MV-4-11 (cell line): Measurements from ENCODE around the gene SEPTIN12.

Experiments used
- DNase-seq: peaks from one replicate; lab custom pipeline; 2025; lab: John Stamatoyannopoulos, UW

SEPTIN12 gene

GRCh38 chr16:4783951-4784336, 4.2 kb downstream of the SEPTIN12 start:
- DNase-seq, result no peak

- DNase-seq, result no peak
Observed at GRCh38 chr16:4783251-4783950, 4.7 kb downstream of the SEPTIN12 start.

GRCh38 chr16:4780235-4780634, 7.9 kb downstream of the SEPTIN12 start:
- peak; percentile 26 for DNase-seq

GRCh38 chr16:4778050-4778392, 10.1 kb downstream of the SEPTIN12 start:
- no peak for DNase-seq

DNA sequence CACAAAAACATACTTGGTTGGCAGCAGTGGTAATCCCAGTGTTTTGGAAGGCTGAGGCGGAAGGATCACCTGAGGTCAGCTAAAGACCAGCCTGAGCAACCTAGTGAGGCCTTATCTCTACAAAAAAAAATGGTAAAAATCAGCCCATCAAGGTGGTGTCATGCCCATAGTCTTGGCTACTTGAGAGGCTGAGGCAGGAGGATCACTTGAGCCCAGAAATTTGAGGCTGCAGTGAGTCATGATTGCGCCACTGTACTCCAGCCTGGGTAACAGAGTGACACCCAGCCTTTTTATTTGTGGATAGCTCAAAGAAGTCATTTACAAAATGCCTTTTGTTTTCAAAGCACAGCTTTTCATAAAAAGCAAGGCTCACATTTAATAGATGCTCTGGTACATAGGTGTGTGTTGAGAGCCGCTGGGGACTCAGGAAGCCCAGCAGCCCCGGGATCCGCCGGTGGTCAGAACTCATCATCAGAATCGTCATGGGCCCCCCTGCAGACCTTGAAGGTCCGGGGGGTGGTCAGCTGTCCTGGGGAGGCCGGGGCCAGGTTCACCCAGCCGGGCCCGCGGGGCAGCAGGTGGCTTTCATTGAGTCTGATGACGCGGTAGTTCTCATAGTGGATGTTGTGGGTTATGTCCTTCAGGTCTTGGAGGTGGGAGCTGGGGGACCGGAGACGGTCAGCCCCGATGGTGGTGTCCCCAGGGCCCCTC, 10.7 kb downstream of the SEPTIN12 start:
- DNase-seq, result peak; percentile 9

DNA sequence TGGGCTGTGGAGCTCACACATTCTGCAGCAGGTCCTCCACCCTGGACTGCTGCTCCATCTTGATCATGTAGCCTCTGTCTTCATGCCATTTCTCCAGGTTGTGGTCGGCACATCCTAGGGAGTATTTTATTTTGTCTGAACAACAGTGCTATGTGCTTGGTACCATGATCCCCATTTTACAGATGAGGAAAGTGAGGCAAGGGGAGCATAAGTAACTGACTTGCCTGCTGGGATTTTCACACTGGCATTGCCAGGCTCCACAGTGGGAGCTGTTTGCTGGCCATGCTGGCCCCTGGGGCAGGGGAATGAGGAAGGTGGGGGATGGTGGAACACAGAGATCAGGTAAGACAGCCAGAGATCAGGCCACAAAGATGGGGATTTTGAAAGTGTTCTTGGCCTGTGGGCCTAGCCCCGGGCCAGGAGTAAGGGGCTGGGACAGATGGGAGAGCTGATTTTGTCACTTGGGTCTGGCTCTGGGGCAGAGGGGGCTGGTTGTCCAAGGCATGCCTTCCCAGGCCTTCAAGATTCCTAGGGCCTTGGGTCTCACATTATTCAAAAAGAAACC, 11.9 kb downstream of the SEPTIN12 start:
- no peak for DNase-seq

DNA sequence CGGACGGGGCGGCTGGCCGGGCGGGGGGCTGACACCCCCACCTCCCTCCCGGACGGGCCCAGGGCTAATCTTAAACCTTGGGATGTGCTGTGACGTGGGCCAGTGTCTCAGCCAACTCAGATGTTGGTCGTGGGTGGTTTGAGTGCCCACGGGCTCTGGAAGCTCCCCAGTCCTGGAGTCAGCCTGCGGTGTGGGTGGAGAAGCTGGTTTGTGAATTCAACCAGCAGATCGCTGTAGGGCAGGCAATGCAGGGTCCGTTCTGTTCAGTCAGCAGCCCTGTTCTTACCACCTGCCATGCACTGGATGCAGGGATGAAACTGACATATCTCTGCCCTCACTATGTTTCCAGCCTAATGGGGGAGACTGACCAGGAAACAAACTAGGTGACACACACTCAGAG, 13.1 kb downstream of the SEPTIN12 start:
- no peak for DNase-seq

GRCh38 chr16:4772351-4772750, 15.8 kb downstream of the SEPTIN12 start:
- no peak for DNase-seq

DNA sequence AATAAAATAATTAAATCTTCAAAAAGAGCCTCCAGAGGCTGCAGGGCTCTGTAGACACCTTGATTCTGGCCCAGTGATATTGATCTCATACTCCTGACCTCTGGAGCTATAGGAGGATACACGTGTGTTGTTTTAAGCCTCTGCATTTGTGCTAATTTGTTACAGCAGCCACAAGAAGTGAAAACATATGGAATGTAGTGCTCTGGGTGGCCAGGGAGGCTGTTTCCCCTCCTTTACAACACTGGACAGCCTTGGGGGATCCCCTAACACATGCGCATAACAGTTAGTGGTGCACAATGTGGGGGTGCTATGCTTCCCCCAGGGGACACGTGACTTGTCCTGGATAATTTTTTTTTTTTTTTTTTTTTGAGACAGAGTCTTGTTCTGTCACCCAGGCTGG, 16.5 kb downstream of the SEPTIN12 start:
- DNase-seq, result no peak

DNA sequence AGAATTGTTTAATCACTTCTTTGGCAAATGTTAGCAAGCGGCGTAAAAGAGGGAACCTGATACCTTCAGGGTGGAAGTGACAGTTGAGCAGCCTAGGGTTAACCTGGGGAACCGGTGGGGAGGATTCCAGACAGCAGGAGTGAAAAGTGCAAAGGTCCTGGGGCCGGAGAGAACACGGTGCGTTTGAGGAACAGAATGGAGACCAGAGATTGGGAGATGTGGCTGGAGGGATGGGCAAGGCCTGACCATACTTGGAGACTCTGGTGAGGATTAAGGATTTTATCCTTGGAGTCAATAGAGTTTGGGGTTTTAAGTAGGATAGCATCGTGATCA, 18.9 kb downstream of the SEPTIN12 start:
- no peak for DNase-seq

DNA sequence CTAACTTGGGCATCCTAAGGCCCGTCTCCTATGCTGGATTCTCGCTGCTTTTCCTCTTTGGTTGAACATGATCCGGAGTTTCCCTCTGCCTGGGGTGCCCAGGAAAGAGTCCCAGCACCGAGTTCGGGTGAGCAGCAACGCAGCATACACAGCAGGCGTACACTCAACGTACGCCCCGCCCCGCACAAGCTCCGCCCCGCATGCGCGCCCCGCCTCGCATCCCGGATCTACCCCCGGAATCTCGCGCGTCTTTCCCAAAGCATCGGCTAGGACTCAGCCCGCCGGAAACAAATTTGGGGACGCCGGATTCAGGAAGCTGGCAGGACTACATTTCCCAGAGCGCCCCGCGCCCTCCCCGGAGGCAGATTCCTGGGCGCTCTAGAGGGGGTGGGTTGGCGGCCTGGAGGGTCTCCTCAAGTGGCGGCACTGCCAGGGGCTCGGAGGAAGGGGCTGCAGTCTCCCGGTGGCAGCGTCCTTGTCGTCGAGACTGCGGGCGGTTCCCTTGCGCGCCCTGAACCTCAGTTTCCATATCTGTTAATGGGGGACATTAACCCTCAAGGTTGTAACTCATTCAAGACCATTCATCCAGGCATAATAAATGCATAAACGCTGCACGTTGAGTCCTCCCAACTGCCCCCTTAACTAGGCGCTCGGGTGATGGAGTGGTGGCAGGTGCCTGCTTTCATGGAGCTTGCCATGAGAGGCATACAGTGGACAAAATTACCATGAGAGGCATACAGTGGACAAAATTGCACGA, 19.4 kb downstream of the SEPTIN12 start:
- peak; percentile 95 for DNase-seq

GRCh38 chr16:4767872-4768548, 20.1 kb downstream of the SEPTIN12 start:
- DNase-seq, result peak; percentile 53

DNA sequence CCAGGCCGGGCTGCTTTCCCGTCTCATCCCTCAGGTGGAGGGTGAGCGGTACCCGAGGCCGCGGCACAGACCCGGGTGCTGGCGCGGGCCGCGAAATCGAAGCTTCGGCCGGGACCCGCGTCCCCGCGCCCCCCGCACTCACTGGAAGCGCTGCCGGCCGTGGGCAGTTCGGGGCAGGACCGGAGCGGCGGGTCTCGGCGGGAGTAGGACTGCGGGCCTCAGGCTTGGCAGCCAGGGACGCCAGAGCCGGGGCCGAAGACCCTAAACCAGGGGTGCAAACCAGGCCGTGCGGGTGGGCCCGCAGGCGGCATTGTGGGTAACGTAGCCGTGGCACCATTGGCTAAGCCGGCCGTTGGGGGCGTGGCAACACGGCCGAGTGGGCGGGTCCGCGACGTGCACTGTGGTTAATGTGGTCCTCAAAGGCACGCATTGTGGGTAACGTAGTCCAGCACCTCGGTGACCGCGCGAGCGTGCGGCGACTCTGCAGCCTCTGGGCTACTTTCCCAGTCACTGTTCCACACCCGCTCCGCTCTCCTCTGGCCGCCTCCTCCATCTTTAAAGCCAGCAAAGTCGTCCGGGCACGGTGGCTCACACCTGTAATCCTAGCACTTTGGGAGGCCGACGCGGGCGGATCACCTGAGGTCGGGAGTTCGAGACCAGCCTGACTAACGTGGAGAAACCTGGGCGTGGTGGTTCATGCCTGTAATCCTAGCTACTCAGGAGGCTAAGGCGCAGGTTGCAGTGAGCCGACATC, 21.1 kb downstream of the SEPTIN12 start, which contains the start of gene ZNF500:
TSS of gene ZNF500 (minus strand) at position 288 of the 754 bp plus-strand sequence. CDS start 1,184 bp downstream, outside the sequence.
- DNase-seq, result peak; percentile 94

DNA sequence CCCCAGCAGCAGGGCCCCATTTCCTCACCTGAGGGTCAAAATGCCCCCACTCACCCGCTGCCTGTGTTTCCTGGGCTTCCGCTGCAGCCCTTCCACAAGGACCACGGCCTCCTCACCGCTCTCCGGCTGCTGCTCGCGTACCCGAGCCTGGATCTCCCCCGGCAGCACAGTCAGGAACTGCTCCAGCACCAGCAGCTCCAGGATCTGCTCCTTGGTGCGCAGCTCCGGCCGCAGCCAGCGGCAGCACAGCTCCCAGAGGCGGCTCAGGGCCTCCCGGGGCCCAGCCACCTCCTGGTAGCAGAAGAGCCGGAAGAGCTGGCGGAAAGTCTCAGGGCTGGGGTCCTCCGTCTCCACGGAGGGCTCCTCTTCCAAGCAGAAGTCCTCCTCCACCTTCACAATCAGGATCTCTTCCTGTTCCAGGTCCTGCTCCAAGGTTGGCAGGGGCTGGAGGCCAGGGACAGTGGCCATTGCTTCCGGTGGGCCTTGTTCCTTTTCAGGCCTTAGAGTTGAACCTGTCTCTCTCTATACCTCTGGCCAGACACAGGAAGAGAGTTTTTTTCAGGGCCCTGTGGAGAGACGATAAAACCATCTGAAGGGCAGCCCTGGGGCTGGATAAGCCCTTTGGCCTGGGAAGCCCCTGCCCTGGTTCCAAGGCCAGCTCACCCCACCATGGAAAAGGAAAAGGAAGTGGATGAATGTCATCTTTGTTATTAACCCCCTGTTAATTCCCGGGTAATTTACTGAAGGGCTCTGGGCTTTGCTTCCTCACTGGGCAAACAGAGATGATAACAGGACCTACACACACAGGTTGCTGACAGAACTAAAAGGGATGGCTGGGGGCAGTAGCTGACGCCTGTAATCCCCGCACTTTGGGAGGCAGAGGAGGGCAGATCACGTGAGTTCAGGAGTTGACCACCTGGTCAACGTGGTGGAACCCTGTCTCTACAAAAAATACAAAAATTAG, 22.4 kb downstream of the SEPTIN12 start:
- DNase-seq, result no peak

DNA sequence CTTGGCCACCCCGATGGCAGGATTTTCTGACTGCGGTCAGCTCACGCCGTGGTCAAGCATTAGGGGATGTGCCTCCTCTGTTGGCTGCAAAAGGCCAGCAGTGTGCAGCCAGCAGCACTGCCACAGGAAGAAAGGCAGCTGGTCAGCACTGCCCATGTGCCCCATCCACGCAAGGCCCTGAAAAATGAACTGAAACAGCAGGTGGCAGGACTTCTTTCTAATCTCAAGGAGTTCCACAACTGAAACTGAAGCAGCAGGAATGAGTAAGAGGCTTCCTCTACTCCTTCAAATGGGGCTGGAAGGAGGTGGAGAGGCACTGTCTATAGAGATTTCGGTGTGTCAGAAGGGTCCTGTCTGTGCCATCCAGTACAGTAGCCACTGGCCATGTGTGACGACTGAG, 24.4 kb downstream of the SEPTIN12 start:
- peak; percentile 41 for DNase-seq

DNA sequence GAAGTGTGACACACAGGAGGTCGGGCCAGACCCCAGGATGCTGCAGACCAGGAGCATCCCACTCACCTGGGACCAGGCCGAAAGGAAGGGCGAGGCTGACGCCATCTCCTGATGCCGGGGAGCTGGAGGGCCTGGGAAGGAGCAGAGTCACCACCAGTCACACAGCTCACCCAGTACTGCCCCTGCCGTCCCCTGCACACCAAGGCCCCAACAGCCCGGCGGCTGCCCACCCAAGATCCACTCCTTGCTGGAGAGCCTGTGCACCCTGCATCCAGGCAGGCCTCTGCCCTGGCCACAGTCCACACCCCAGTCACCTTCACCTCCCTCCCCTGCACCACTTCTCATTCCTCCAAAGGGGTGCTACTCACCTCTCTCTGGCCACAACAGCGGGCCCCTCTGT, 25.9 kb downstream of the SEPTIN12 start:
- no peak for DNase-seq

DNA sequence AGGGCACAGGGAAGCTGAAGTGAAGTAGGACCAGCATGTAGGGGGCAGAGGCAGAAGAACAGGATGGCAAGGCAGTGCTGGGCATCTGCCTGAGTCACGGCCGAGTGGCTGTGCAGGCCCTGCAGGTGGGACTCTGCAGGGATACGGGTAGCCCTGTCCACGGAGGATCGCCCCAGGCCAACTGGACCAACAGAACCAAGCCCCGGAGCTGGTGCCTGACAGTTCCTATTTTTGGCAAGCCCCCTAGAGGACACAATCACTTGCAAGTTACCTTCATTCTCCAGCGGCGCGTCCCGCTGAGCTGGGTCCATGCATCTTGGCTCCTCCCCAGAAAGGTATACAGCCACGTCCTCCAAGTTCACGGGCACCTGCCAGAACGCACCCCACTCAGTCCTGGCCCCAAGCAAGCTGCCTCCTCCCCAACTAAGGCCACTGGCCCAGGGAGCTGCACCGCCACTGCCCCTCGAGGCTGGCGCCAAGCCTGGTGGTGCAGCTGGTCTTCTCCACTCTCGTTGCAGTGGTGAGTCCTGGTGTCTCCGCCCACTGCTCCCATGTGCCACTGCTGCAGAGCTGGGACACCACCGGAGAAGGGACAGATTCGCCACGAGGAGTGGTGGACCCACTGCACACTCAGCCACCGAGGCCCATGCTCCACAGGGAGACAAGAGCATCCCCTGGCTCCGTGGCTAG, 27.8 kb downstream of the SEPTIN12 start:
- no peak for DNase-seq

- DNase-seq, result no peak
Observed at GRCh38 chr16:4755687-4756086, 32.5 kb downstream of the SEPTIN12 start.

DNA sequence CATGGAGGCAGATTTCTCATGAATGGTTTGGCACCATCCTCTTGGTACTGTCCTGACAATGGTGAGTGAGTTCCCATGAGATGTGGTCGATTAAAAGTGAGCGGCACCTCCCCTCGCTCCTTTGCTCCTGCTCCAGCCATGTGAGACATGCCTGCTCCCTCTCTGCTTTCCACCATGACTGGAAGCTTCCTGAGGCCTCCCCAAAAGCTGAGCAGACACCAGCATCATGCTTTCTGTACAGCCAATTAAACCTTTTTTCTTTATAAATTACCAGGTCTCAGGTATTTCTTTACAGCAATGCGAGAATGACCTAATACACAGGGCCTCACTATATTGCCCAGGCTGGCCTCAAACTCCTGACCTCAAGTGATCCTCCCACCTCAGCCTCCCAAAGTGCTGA, 33.3 kb downstream of the SEPTIN12 start:
- no peak for DNase-seq

GRCh38 chr16:4753227-4753626, 34.9 kb downstream of the SEPTIN12 start:
- no peak for DNase-seq
